HepG2 (cell line): ENCODE measurements around the gene KCNAB1. TPM values are rescaled to one million over a fixed set of nuclear protein-coding genes. Genes with fewer than 3 reads are reported as not detected.

ENCODE experiments used
- ATAC-seq: fragments of 200-7000 bp; cut with Tn5 transposase; 3 replicates; pipeline ENCODE4 v1.9.1; 2020; ENCODE audit warnings: mild to moderate bottlenecking, moderate library complexity
- BruUV-seq: library from RNA; stranded (reverse); fragments of 400-500 nt; replicated peaks from 2 replicates; lab custom pipeline; 2021; lab: Mats Ljungman, UMichigan
- CTCF ChIA-PET: fragments of 300-600 bp; formaldehyde crosslinking; extraction: SDS; loops from one replicate; lab custom pipeline; 2021; ENCODE audit warnings: low total read pairs, inconsistent platforms, low intra/inter-chr PET ratio; lab: Yijun Ruan, JAX
- POLR2A ChIA-PET: fragments of 350-600 bp; sonication (Branson Sonifier 250); formaldehyde crosslinking; loops from one replicate; lab custom pipeline; 2020; ENCODE audit warnings: antibody characterized with exemption, inconsistent platforms; lab: Yijun Ruan, JAX
- DNase-seq: peaks from one replicate; pipeline ENCODE4 v3.0.0-alpha.2; 2015; ENCODE audit warnings: low spot score
- FAIRE-seq: peaks from 3 replicates; lab custom pipeline; 2011; peaks lifted over from hg19 to GRCh38; lab: Jason Lieb, UNC
- H2AFZ ChIP-seq: one replicate; pipeline ENCODE4 v1.6.1; 2011; ENCODE audit warnings: low read length, inconsistent platforms
- H3K27ac ChIP-seq: fragments of 300-600 bp; 3 replicates; pipeline ENCODE4 v1.8.0; 2011; ENCODE audit warnings: mixed run types, mild to moderate bottlenecking, mixed read lengths, low read length, inconsistent platforms; ENCODE audit not compliant: insufficient read depth; ENCODE audit errors: extremely low read length
- H3K27me3 ChIP-seq, 2 experiments: fragments of 200-600 bp in 1 of 2; 2 replicates in 1 of 2; 3 replicates in 1 of 2; pipeline versions ENCODE4 v1.6.0 to v1.8.0; 2011; ENCODE audit warnings: low read length in 2 of 2, mild to moderate bottlenecking in 2 of 2, moderate library complexity in 2 of 2, inconsistent platforms in 1 of 2; ENCODE audit not compliant: insufficient read depth in 2 of 2, control insufficient read depth in 1 of 2
- H3K36me3 ChIP-seq, 2 experiments: fragments of 200-600 bp in 1 of 2; replicated peaks in 1 of 2; 2 replicates in 1 of 2; 3 replicates in 1 of 2; pipeline versions ENCODE4 v1.5.1 to v1.8.0; 2011; ENCODE audit warnings: low read length in 2 of 2, inconsistent platforms in 1 of 2; ENCODE audit not compliant: insufficient read depth in 2 of 2, control insufficient read depth in 1 of 2
- H3K4me1 ChIP-seq: 2 replicates; pipeline ENCODE4 v1.5.1; 2012; ENCODE audit warnings: low read length, inconsistent platforms; ENCODE audit not compliant: insufficient read depth
- H3K4me2 ChIP-seq: 2 replicates; pipeline ENCODE4 v1.6.0; 2011; ENCODE audit warnings: low read depth, low read length, inconsistent platforms
- H3K4me3 ChIP-seq, 3 experiments: fragments of 200-600 bp in 1 of 3; sonication (generic), shearing (Covaris generic) in 1 of 3; replicated peaks in 1 of 3; 2 replicates each; pipeline ENCODE4 v1.5.1; 2011 to 2016; ENCODE audit warnings: low read length in 3 of 3, inconsistent platforms in 2 of 3, low read depth in 2 of 3, mild to moderate bottlenecking in 2 of 3, control low read depth in 1 of 3, mixed read lengths in 1 of 3; ENCODE audit not compliant: insufficient read depth in 1 of 3
- H3K79me2 ChIP-seq: one replicate; pipeline ENCODE4 v1.6.1; 2011; ENCODE audit warnings: low read length, inconsistent platforms; ENCODE audit not compliant: insufficient read depth
- H3K9ac ChIP-seq: 2 replicates; pipeline ENCODE4 v1.6.0; 2011; ENCODE audit warnings: mild to moderate bottlenecking, low read depth, low read length, inconsistent platforms; ENCODE audit not compliant: insufficient read depth
- H3K9me3 ChIP-seq: 2 replicates; pipeline ENCODE4 v1.5.1; 2012; ENCODE audit warnings: mild to moderate bottlenecking, low read length
- H4K20me1 ChIP-seq: 2 replicates; pipeline ENCODE4 v1.6.0; 2011; ENCODE audit warnings: inconsistent platforms, mild to moderate bottlenecking, low read length, moderate library complexity; ENCODE audit not compliant: insufficient read depth
- GPN1 ChIP-seq: sonication (generic); formaldehyde crosslinking; IDR thresholded peaks from 2 replicates; pipeline ENCODE4 v1.5.1; 2020; ENCODE audit warnings: missing genetic modification reagents, borderline replicate concordance
- KLF6 ChIP-seq: IDR thresholded peaks from 2 replicates; pipeline ENCODE4 v1.8.0; 2016; ENCODE audit warnings: missing biosample characterization, missing genetic modification reagents
- NFE2L1 ChIP-seq: sonication (generic); formaldehyde crosslinking; IDR thresholded peaks from 2 replicates; pipeline ENCODE4 v1.4.0; 2020; ENCODE audit warnings: missing genetic modification reagents, mild to moderate bottlenecking, borderline replicate concordance
- SNRNP70 ChIP-seq: fragments of 200-400 bp; formaldehyde crosslinking; IDR thresholded peaks from 2 replicates; pipeline ENCODE4 v1.6.1; 2017; ENCODE audit warnings: mild to moderate bottlenecking, low read depth, low read length, moderate library complexity
- ZNF264 ChIP-seq: sonication (generic); formaldehyde crosslinking; IDR thresholded peaks from 2 replicates; pipeline ENCODE4 v1.4.0; 2020; ENCODE audit warnings: missing genetic modification reagents
- ZNF30 ChIP-seq: sonication (generic); formaldehyde crosslinking; IDR thresholded peaks from 2 replicates; pipeline ENCODE4 v1.5.0; 2020; ENCODE audit warnings: mild to moderate bottlenecking, missing genetic modification reagents
- ZNF644 ChIP-seq: IDR thresholded peaks from 2 replicates; pipeline ENCODE4 v1.6.1; 2016; ENCODE audit warnings: low read depth
- ZNF841 ChIP-seq: sonication (generic); formaldehyde crosslinking; IDR thresholded peaks from 2 replicates; pipeline ENCODE4 v1.8.1; 2023; ENCODE audit warnings: missing genetic modification reagents, borderline replicate concordance
- ZSCAN9 ChIP-seq: IDR thresholded peaks from 2 replicates; pipeline ENCODE4 v1.6.1; 2016; ENCODE audit warnings: borderline replicate concordance
- WGBS: methylation state at CpG from one replicate; pipeline ENCODE4 v1.1.6; 2017; ENCODE audit warnings: low lambda C conversion rate; 5-methylcytosine and 5-hydroxymethylcytosine counted together
- in situ Hi-C: cut with HindIII; loops from 2 replicates; pipeline ENCODE4 v1.10.0; 2017; ENCODE audit warnings: low pct_unique_long_range_greater_than_20kb; ENCODE audit not compliant: extremely low pct_ligation_motif_present
- intact Hi-C: fragments of 100-400 bp; cut with micrococcal nuclease; formaldehyde crosslinking; loops from one replicate; pipeline ENCODE4 v1.10.0; 2022; ENCODE audit not compliant: unreplicated experiment
- polyA plus RNA-seq, 8 experiments: library from polyadenylated mRNA; depleted of rRNA in 3 of 8; stranded (reverse) in 7 of 8; unstranded in 1 of 8; fragments of >200 nt; fragmentation: Illumina TruSeq in 4 of 8; extraction: Trizol in 4 of 8; gene quantifications; 2 replicates each; pipeline versions ENCODE4 v1.2.1 to v1.2.3, GENCODE V29; 2011 to 2016; ENCODE audit warnings: low read depth in 4 of 8, missing spikeins in 1 of 8, mixed read lengths in 1 of 8; ENCODE audit not compliant: insufficient read depth in 1 of 8
- total RNA-seq, 5 experiments: library from RNA; depleted of rRNA; stranded (reverse); fragments of >200 nt; fragmentation: Illumina TruSeq; extraction: Trizol; gene quantifications; 2 replicates each; pipeline ENCODE4 v1.2.3, GENCODE V29; 2016; ENCODE audit warnings: low read depth in 1 of 5
- TF ChIP-seq, protein P1 (sequence below): sonication (generic); formaldehyde crosslinking; IDR thresholded peaks from 2 replicates; pipeline ENCODE4 v1.8.0; 2022; ENCODE audit warnings: mild to moderate bottlenecking, missing genetic modification reagents
- TF ChIP-seq, protein P2 (sequence below): sonication (generic); formaldehyde crosslinking; IDR thresholded peaks from 2 replicates; pipeline ENCODE4 v1.5.0; 2020; ENCODE audit warnings: missing genetic modification reagents
- TF ChIP-seq, protein P3 (sequence below): sonication (generic); formaldehyde crosslinking; IDR thresholded peaks from 2 replicates; pipeline ENCODE4 v1.8.1; 2022; ENCODE audit warnings: low read depth, mild to moderate bottlenecking, missing genetic modification reagents

KCNAB1 gene
- total and polyA plus RNA-seq, 2 of the 13 experiments (the other 11 are each of a cell fraction or from before 2014, with no cell fraction given), result not detected

DNA sequence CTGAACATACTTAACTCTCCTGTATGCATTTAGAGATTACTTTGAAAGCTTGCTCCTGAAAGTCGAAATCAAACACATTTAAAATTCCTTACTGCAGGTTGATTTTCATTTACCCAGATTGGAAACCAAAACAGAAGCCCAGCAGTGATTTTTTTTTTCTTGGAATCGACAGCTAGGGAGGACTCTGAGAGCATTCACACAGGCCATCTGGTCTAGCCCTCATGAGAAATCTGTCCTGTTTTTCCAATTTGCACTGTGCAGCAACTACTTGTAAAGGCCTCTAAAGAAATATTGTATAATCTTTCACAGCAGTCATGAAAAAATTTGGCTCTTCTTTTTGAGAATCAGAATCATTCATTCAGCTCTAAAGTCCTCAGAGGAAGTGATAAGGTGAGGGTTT lies 179.2 kb downstream of the KCNAB1 start (continued):
- TF ChIP-seq, protein P1, sequence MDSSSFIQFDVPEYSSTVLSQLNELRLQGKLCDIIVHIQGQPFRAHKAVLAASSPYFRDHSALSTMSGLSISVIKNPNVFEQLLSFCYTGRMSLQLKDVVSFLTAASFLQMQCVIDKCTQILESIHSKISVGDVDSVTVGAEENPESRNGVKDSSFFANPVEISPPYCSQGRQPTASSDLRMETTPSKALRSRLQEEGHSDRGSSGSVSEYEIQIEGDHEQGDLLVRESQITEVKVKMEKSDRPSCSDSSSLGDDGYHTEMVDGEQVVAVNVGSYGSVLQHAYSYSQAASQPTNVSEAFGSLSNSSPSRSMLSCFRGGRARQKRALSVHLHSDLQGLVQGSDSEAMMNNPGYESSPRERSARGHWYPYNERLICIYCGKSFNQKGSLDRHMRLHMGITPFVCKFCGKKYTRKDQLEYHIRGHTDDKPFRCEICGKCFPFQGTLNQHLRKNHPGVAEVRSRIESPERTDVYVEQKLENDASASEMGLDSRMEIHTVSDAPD, result no peak
- TF ChIP-seq ZNF264 (no peak), ZNF644 (CRISPR knock-in tag) (no peak), GPN1 (CRISPR knock-in tag) (no peak), NFE2L1 (CRISPR knock-in tag) (no peak), ZNF841 (CRISPR knock-in tag) (no peak)
- TF ChIP-seq, protein P2, sequence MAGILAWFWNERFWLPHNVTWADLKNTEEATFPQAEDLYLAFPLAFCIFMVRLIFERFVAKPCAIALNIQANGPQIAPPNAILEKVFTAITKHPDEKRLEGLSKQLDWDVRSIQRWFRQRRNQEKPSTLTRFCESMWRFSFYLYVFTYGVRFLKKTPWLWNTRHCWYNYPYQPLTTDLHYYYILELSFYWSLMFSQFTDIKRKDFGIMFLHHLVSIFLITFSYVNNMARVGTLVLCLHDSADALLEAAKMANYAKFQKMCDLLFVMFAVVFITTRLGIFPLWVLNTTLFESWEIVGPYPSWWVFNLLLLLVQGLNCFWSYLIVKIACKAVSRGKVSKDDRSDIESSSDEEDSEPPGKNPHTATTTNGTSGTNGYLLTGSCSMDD (CRISPR knock-in tag), result no peak

DNA sequence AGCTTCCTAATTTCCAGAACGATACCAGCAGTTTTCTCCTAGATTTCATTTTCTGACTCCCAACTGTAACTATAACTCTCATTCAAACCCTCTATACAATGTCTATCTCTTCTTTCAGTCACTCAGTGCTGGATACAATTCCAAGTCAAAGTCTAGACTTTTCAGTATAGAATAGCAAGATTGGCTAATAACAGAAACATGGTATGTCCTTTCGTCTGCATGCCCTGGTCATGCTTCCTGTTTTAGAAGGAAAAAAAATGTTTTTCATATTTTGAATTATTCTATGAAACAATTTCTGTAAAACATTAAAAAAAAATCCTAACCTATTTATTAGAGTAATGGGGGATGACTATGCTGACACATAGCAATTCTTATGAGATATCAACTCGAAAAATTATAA lies 180.0 kb downstream of the KCNAB1 start:
- POLR2A ChIA-PET, result no interaction called here
- Histone ChIP-seq H3K4me1 (no peaks in the 10 kb centered on the region), H3K36me3 (no peaks in the 10 kb centered on the region), H3K4me3 (no peak overlapping the region), H2AFZ (no peak overlapping the region)
- TF ChIP-seq, protein P3, sequence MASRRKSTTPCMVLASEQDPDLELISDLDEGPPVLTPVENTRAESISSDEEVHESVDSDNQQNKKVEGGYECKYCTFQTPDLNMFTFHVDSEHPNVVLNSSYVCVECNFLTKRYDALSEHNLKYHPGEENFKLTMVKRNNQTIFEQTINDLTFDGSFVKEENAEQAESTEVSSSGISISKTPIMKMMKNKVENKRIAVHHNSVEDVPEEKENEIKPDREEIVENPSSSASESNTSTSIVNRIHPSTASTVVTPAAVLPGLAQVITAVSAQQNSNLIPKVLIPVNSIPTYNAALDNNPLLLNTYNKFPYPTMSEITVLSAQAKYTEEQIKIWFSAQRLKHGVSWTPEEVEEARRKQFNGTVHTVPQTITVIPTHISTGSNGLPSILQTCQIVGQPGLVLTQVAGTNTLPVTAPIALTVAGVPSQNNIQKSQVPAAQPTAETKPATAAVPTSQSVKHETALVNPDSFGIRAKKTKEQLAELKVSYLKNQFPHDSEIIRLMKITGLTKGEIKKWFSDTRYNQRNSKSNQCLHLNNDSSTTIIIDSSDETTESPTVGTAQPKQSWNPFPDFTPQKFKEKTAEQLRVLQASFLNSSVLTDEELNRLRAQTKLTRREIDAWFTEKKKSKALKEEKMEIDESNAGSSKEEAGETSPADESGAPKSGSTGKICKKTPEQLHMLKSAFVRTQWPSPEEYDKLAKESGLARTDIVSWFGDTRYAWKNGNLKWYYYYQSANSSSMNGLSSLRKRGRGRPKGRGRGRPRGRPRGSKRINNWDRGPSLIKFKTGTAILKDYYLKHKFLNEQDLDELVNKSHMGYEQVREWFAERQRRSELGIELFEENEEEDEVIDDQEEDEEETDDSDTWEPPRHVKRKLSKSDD (CRISPR knock-in tag), result no peak
- TF ChIP-seq SNRNP70, result no peak
- no peak for TF ChIP-seq ZNF30 (CRISPR knock-in tag)
- no peak for TF ChIP-seq KLF6
- no peak for TF ChIP-seq ZSCAN9 (CRISPR knock-in tag)
- TF ChIP-seq, all 625 proteins: peak for 0
- H3K79me2 ChIP-seq, result no peaks in the 10 kb centered on the region
- no peak overlapping the region for H3K4me2 ChIP-seq
- ATAC-seq (no peak), DNase-seq (no peak), FAIRE-seq (no peak)
- WGBS, result 5% methylated on average over 3 of the region's 3 CpGs
- in situ Hi-C loops (no loop called here), intact Hi-C loops (no loop called here)
- no TSS peak for BruUV-seq
- H4K20me1 ChIP-seq, result no peaks in the 10 kb centered on the region
- CTCF ChIA-PET, result no interaction called here
- no peaks in the 10 kb centered on the region for H3K9me3 ChIP-seq
- H3K27ac ChIP-seq, result no peak overlapping the region
- no peak overlapping the region for H3K9ac ChIP-seq
- H3K27me3 ChIP-seq, result no peaks in the 10 kb centered on the region
